ENCODE measurements around the gene KCNN4.
A peak's percentile ranks its signal among the peaks of the same experiment; 100 is the strongest.
"Not testable (repeated sequence)": the region's sequence is repeated elsewhere in the genome, so short reads cannot be mapped to it uniquely, and the experiment has no call there.

KCNN4 gene

GRCh38 chr19:43798546-43799409, 18.0 kb upstream of the KCNN4 start:
- peak; percentile 55 for DNase-seq

GRCh38 chr19:43798026-43798545, 17.3 kb upstream of the KCNN4 start:
- no peak for DNase-seq

GRCh38 chr19:43797556-43797955, 16.8 kb upstream of the KCNN4 start:
- no peak for DNase-seq

DNA sequence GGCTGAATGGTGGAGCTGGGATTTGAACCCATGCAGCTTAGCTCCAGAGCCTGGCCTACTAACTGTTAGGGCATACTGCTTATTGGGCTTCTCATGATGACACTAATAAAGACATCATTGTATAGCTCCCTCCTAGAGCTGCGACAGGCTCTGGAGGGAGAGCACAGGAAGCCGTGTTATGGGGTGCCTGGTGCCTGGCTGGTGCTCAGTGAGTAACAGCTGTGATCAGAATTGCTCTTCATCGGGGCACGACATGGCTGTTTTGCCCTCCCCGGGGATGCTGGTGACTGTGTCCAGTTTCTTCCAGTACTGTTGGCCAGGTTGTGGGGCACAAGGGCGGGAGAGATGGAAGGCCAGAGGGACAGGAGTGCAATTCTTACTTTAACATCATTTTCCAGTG, 16.3 kb upstream of the KCNN4 start:
- DNase-seq, result no peak

DNA sequence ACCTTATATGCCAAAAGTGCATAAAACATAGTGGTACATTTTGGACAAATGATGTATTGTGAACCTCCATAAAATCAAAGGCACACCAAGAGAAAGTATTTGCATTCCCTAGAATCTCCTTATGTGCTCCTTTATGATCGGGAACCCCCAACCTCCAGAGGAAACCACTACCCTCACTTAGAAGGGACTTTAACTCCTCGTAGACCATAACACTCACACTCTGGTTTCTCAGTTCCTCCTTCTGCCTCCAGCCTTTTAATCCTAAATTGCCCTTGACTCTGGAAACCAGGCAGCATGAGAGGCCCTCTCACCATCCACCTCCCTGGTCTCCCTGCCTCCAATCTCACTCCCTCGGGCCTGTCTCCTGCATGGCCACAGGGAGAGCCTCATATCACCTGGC, 9.8 kb upstream of the KCNN4 start:
- DNase-seq, result no peak

DNA sequence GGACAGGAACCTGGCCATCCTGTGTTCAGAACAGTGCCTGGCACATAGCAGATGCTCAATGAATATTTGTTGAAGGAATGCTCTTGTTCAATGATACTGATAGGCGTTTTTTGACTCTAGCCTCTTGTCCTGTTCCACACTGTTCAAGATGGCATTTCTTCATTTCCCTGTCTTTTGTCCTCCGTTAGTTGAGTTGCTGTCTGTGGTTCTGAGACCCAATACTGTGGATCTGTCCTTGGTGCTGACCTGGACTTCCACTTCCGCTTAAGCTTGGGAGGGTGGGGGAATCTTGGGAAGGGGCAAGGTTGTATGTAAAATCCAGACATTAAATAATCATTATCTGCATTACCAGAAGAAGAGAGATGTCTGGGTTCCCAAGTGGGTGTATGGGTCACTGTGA, 8.3 kb upstream of the KCNN4 start:
- DNase-seq, result no peak

- DNase-seq, result no peak
Observed at GRCh38 chr19:43786665-43787064, 5.9 kb upstream of the KCNN4 start.

GRCh38 chr19:43784981-43785808, 4.4 kb upstream of the KCNN4 start:
- no peak for DNase-seq

GRCh38 chr19:43784241-43784980, 3.6 kb upstream of the KCNN4 start:
- peak; percentile 60 for DNase-seq

- DNase-seq, result no peak
Observed at GRCh38 chr19:43783636-43784035, 2.9 kb upstream of the KCNN4 start.

DNA sequence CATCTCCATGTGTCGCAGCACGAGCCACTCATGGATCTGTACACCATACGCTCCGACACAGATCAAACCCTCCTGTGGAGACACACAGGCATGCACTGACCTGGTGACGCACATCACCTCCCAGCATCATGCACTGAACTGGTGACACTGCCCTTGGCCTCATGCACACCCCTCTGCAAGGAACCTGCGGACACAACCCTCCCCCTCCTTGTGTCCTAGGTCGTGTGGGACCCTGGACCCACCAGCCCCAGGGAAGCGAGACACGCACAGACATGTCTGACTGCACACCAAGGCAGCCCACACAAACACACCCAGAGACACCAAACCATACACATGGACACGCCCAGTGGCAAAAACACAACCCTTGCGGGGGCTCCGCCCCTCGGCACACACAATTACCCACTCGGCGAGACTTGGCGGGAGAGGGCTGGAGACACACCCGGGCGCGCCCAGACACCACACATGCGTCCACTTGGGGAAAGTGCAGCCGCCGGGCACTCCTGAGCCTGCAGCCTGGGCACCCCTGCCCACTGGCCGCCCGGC, 2.0 kb upstream of the KCNN4 start:
- no peak for DNase-seq

GRCh38 chr19:43782311-43782660, 1.5 kb upstream of the KCNN4 start:
- DNase-seq, result no peak

GRCh38 chr19:43781630-43782310, 997 bp upstream of the KCNN4 start:
- DNase-seq, result no peak

- no peak for DNase-seq
Observed at GRCh38 chr19:43779820-43780219, 953 bp downstream of the KCNN4 start.

DNA sequence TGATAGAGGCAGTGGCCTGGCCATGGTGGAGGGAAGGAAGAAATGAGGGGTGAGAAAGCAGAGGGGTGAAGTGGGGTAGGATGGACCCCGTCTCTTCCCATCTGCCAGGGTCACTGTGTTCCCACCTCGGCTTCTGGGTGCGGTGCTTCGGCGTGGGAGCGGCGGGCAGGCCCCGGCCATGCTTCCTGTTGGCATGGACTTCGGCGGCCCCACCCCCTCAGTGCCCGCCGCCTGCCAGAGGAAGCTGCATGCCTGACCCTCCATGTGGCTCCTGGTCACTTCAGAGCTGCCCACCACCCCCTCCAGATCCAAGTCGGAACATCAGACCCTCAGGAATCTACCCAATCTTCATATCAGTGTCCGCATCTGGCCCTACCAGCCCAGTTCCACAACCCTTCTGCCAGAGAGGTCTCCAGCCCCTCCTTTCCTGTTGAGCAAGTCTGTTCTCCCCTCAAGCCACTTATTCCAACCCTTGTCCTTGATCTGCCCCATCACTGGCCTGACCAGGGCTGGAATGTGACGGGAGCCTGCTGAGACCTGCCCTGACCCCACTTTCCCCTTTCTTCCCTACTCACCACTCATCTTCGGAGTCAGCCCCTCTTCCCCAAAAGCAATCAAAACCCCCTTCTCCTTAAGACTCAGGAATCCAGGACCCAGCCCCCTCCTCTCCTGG, 1.5 kb downstream of the KCNN4 start:
- no peak for DNase-seq

DNA sequence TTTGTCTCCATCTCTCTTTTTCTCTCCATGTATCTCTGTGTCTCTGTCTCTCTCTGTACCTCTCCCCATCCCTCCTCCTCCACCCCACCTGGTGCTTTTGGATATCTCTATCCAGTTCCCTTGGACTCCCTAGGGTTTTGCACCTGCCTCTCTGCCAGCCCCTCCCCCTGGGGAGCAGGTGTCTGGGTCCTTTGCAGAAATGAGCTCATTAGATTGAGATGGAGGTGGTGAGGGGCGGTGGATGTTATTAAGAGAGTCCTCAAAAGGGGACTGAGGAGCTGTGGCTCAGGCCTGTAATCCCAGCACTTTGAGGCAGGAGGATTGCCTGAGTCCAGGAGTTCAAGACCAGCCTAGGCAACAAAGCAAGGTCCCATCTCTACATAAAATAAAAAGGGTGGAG, 2.1 kb downstream of the KCNN4 start:
- DNase-seq, result no peak

DNA sequence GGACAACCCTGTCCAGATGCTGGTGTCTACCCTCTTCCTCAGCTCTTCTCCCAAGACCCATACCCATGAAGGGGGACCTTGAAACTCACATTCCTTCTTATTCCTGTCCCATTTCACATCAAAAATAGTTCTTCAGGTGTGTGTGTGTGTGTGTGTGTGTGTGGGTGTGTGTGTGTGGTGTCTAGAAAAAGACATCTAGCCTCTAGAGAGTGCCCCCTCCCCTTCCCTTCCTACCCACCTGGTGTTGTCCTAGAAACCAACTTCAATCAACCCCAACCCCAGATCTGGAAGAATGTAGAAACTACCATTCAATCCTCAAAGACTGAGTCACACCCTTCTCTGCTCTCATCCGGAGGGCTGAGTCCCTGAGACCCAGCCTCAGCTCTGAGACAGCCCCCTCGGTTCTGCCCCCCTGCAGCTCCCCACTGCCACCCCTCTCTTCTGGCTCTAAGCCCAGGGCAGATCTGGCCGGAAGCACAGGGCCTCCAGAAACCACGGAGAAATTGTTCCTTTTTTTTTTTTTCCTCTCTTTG, 3.5 kb downstream of the KCNN4 start:
- DNase-seq, result peak; percentile 47

DNA sequence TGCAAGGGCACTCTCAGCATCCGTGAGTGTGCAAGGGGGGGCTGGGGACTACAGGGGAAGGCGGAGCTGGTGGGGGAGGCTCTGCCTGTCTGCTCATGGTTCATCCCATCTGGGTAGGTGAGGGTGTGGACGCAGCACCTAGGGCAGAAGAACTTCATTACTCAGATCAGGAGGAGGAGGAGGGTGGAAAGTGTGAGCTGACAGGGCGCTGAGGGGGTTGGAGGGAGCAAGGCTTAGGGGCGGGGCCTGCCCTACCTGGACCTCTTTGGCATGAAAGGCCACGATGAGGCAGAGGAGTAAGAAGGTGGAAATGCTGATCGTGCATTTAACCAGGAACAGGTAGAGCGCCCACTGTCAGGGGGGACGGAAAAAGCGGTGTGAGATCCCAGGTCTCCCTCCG, 4.5 kb downstream of the KCNN4 start:
- DNase-seq, result no peak

GRCh38 chr19:43775299-43775890, 5.4 kb downstream of the KCNN4 start:
- DNase-seq, result no peak

DNA sequence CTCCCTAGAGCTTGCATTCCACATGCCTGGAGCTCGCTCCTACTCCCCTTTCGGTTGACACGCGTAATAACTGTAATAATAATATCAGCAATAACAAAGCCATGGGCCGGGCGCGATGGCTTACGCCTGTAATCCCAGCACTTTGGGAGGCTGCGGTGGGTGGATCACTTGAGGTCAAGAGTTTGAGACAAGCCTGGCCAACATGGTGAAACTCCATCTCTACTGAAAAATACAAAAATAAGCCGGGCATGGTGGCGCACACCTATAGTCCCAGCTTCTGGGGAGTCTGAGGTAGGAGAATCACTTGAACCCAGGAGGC, 5.9 kb downstream of the KCNN4 start:
- not testable (repeated sequence) for DNase-seq
